Activated CD8-positive, alpha-beta memory T cell treated with anti-CD3 and anti-CD28 coated beads for 48 hours (primary cell): ENCODE measurements around the gene GALNT10.

Experiments used
- DNase-seq, 3 experiments: peaks; one replicate each; pipeline ENCODE4 v3.0.0-alpha.2; 2020; ENCODE audit warnings: low read depth in 2 of 3, low spot score in 2 of 3

GALNT10 gene

GRCh38 chr5:154373326-154373725, 182.8 kb downstream of the GALNT10 start:
- DNase-seq = no peak

DNA sequence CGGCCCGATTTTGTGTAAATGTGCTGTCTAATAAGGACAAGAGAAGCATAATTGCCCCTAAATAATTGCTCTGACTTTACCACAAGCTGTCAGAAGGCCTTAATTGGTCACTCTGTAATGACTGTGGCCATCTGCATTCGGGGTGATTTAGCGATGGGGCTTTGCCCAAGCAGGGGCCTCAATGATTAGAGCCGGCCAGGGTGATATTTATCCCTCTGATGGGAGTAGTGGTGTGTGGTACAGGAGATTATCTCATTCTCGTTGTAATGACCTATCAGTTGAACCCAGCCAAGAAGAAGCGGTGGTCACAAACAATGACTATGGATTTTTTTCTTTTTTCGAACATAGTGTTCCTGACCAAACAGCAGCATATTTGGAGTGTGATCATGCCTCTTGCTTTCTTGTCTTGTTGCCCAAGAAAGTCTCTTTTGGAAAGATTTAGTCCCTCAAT, 183.2 kb downstream of the GALNT10 start:
- no peak for DNase-seq

GRCh38 chr5:154374264-154374663, 183.7 kb downstream of the GALNT10 start:
- no peak for DNase-seq

GRCh38 chr5:154375329-154376008, 184.9 kb downstream of the GALNT10 start:
- no peak for DNase-seq

DNA sequence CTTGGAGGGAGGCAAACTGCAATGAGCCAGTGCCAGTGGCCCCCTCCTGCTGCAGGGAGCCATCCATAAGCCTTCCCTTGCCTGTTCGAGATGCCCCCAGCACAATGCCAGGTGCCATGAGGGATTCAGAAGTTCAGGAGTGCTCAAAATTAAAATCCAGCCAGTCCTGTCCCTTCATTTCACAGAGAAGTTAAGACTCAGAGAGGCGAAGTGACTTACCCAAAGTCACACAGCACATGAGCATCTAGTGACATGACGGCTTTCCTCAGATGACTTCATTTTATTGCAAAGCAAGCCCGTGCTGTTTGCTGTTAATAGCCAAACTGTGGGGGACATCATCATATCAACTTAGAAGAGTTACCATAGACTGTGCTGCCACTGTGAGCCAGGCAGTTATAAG, 185.9 kb downstream of the GALNT10 start:
- DNase-seq = no peak

GRCh38 chr5:154377754-154378533, 187.4 kb downstream of the GALNT10 start:
- no peak for DNase-seq

DNA sequence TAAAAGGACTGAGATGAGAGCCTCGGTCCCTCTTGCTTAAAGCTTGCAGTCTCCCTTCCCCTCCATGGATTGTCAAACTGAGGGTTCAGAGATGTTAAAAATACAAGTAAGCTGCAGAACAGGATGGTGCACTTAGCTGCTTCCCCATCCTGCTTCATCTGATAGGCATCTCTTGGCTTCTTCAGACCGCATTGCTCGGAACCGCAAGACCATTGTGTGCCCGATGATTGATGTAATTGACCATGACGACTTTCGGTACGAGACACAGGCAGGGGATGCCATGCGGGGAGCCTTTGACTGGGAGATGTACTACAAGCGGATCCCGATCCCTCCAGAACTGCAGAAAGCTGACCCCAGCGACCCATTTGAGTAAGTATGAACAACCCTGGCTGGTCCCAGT, 189.7 kb downstream of the GALNT10 start:
- no peak for DNase-seq

- no peak for DNase-seq
These were observed 194.1 kb downstream of the GALNT10 start for GRCh38 chr5:154384480-154385235.

DNA sequence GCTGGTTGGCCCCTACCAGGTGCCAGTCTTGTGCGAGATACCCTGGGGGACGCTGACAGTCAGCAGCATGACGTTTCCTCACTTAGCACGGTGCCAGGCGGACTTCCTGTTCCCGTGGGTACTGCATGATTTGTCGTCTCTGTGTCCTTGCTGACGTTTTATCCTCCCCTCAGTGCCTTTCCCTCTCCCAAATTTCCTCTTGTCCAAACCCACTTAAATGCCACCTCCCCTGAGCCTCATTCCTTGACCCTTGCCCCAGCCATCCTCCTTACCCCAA, 194.6 kb downstream of the GALNT10 start:
- DNase-seq = no peak

DNA sequence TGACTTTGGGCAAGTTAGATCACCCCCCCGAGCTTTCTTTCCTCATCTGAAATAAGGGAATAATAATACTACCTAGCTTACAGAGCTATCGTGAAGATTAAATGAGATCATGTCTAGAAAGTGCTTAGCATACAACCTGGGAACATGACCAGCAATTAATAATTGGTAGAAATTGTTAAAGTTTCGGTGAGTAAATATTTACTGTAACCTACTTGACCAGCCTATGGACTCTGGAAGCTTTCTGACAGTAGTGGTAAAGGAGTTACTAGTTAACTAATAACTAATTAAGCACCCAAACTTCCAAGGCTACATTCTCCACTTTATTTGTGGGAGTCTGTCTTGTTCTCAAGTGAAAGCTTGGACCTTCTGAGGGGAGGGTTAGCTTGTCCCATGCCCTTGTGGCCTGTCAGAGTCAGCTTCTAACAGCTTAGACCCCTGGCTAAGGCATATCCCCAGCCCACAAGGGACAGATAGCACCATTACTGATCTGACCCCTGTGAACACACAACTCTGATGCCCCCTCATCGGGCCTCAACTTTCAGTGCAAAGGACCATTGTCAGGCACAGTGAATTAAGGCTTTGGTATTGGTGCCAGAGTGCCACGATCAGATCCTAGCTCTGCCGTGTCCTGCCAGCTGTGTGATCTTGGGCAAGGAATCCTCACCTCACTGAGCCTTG, 196.6 kb downstream of the GALNT10 start:
- no peak for DNase-seq

DNA sequence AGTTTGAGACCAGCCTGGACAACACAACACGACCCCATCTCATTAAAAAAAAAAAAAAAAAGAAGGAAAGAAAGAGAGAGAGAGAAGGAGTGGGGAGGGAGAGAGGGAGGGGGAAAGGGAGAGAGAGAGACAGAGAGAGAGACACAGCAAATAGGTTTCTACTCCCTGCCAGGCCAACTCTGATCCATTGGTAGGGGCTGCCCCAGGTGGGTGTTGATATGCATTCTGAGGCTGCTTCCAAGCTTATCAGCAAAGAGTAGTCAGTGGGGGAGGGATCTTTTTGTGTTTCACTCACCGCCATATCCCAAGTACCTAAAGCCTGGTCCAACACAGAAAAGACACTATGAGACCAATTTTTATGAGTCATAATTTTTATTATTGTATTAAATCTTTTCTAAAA, 198.3 kb downstream of the GALNT10 start:
- DNase-seq = no peak

DNA sequence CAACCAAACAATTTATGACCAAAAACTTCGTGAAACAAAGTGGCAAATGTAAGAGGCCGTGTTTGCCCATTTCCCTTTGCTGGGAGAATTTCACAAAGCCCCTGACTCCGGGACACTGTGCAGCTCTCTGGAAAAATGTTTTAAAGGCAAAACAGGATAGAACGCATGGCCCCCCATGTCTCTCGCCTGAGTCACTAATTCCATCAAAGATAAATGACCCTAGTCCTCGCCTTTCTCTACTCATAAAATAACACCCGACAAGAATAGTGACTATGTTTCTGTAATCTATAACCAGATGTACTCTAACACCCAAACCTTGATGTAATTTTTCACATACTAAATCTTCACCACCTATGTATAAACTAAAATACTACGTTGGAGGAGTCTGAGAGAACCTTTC, 199.6 kb downstream of the GALNT10 start:
- no peak for DNase-seq

DNA sequence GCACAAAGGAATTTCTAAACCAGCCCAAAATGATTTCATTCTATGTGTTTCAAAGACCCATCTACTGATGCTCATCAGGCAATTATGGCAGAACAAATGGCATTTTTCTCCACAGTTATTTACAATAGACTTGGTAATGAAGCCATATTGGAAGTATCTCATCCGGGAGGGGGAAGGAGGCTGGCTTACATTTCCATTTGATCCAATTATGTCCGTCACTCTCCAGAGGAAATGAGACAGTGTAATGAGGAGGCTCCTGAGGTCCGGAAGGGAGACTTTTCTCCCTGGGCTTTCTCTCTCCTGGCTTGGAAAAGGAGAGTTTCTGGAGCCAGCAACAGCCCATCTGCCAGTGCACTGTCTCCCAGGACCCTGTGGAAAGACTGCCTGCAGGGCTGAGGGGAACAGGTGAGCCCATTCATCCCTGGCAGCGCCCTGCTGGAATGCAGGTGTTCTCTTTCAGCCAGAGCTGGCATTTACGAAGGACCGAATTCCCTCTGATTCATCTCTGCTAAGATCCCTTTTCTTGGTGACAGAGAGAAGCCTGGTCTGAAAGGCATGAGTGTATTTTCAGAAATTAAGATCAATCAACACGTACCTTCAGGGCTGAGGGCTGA, 200.3 kb downstream of the GALNT10 start:
- no peak for DNase-seq

DNA sequence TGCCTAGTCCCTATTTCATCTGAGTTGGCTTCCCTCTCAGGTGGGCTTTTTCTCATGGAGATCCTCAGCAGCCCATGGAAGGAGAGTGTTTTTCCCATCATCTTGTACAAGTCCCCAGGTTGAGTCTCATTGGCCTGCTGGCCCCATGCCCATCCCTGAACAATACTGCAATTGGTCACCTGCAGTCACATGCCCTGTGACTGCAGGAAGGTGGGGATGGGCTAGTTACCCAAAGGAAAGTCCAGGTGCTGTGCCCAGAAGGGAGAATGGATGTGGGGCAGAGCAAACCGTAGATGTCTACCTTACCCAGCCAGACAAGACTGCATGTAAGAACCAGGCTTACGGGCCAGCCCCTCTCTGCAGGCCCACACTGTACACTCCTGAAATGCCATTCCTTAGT, 201.3 kb downstream of the GALNT10 start:
- no peak for DNase-seq

- DNase-seq = no peak
These were observed 203.3 kb downstream of the GALNT10 start for GRCh38 chr5:154393850-154394249.

- DNase-seq = no peak
These were observed 203.8 kb downstream of the GALNT10 start for GRCh38 chr5:154394307-154394706.

DNA sequence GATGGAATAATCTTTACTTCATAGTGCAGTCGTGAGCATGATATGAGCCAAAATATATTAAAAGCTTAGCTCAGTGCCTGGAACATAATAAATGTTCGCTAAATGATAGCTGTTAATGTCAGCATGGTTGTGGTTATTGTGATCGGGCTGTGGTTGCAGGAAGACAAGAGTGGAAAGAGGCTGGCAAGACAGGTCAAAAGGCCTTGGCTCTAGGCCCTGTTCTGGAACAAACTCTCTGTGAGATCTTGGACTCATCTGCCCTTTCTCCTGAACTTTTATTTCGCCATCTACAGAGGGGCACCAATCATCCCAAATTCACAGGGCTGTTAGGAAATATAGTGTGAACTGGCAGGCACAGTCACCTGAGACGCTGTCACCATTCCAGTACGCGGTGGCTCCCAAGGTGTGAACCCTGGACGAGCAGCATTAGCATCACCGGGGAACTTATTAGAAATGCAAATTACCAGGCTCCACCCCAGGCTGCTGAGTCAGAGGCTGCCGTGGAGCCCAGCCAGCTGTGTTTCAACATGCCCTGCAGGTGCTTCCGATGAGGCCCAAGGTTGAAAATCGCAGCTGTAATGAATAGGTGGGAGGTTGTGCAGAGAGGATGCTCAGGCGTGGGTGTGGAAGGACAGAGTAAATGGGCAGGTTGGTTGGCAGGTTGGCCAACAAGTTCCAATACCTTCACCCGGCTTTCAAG, 205.0 kb downstream of the GALNT10 start:
- no peak for DNase-seq

- DNase-seq = no peak
These were observed 205.6 kb downstream of the GALNT10 start for GRCh38 chr5:154396128-154396527.

- DNase-seq = no peak
These were observed 207.3 kb downstream of the GALNT10 start for GRCh38 chr5:154397652-154398406.

DNA sequence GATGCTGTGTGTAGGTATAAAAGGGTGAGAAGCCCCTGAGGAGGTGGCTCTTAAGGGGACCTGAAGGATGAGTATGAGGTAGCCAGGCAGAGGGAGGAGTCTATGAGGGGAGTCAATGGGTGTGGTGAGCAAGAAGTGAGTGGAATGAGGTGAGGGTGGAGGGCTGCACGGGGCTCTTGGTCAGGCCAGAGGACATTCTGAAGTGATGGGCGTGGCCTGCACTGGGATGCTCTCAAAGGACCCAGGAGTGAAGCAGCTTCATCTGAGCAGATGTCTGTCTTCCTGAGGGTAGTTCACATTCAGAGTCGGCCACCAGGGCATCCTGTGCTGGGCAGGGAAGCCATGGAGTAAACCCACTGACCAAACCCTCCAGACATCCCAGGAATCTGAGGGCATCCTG, 210.1 kb downstream of the GALNT10 start:
- DNase-seq = no peak
